Activated CD8-positive, alpha-beta T cell treated with anti-CD3 and anti-CD28 coated beads for 36 hours (primary cell): ENCODE data around the gene BLMH. TPM values are rescaled to one million over a fixed set of nuclear protein-coding genes. Genes with fewer than 3 reads are reported as not detected.

Experiments
- ATAC-seq: fragments of 200-7000 bp; cut with Tn5 transposase; one replicate; pipeline ENCODE4 v1.10.0; 2021; ENCODE audit warnings: mild to moderate bottlenecking, moderate library complexity
- CTCF ChIA-PET: fragments of 350-600 bp; sonication (Branson Sonifier 250); formaldehyde crosslinking; loops from one replicate; lab custom pipeline; 2021; ENCODE audit warnings: antibody characterized with exemption; lab: Charles Lee
- POLR2A ChIA-PET: fragments of 350-600 bp; sonication (Branson Sonifier 250); formaldehyde crosslinking; loops from one replicate; lab custom pipeline; 2021; ENCODE audit warnings: antibody characterized with exemption; lab: Charles Lee
- DNase-seq: peaks from one replicate; pipeline ENCODE4 v3.0.0-alpha.2; 2020
- H3K27ac Mint-ChIP-seq: one replicate; pipeline ENCODE4 v1.8.0; 2021; ENCODE audit warnings: mild to moderate bottlenecking, mixed read lengths
- H3K27me3 Mint-ChIP-seq: one replicate; pipeline ENCODE4 v1.8.0; 2021; ENCODE audit warnings: mixed read lengths
- H3K36me3 Mint-ChIP-seq: one replicate; pipeline ENCODE4 v1.8.0; 2021; ENCODE audit warnings: low read depth, mixed read lengths
- H3K4me1 Mint-ChIP-seq: one replicate; pipeline ENCODE4 v1.8.0; 2021; ENCODE audit warnings: low read depth, mixed read lengths
- H3K4me3 Mint-ChIP-seq: one replicate; pipeline ENCODE4 v1.8.0; 2021; ENCODE audit warnings: mild to moderate bottlenecking, moderate library complexity, mixed read lengths
- H3K9me3 Mint-ChIP-seq: one replicate; pipeline ENCODE4 v1.8.0; 2021; ENCODE audit warnings: mixed read lengths
- intact Hi-C: fragments of 100-400 bp; cut with micrococcal nuclease; formaldehyde crosslinking; loops from one replicate; pipeline ENCODE4 v1.10.0; 2022
- total RNA-seq, 2 experiments: library from RNA; stranded (reverse); gene quantifications; one replicate each; pipeline ENCODE4 v1.2.3, GENCODE V29; 2021
- TF ChIP-seq, protein P1 (sequence below): fragments of 200-600 bp; IDR thresholded peaks from one replicate; pipeline ENCODE4 v1.8.0; 2022; ENCODE audit warnings: antibody characterized with exemption, mild to moderate bottlenecking

Gene BLMH
- total RNA-seq, 2 experiments from 2014 or later = 75.9 to 78.6 TPM

DNA sequence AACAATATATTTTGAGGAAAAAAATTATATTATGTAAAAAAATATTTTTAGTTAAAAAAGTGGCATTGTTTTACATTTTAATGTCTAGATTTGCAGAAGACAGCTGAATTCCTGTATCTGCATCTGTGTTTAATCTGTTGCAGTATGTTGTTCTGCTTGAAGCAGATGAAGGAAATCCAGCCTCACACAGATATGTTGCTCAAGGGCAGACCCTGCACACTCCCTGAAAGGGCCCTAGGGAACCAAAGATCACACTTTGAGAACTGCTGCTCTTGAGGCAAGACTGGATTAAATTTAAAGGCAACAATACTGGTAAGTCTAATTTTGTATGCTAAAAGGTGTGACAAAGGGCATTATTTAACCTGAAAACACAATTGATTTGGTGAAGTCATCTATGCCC is 39.8 kb downstream of the BLMH start:
- Mint-ChIP-seq H3K27me3 (no peaks in the 10 kb centered on the region), H3K9me3 (no peaks in the 10 kb centered on the region), H3K27ac (no peak overlapping the region), H3K36me3 (peaks cover 54% of the 10 kb centered on the region), H3K4me3 (no peak overlapping the region), H3K4me1 (no peaks in the 10 kb centered on the region)
- DNase-seq (no peak), ATAC-seq (no peak)
- ChIA-PET CTCF (interaction anchor here (1.9 kb wide), 1 partner anchor 84 kb away, joined by 6 read pairs; no protein-coding TSS in a partner anchor), POLR2A (no interaction called here)
- TF ChIP-seq, protein P1, sequence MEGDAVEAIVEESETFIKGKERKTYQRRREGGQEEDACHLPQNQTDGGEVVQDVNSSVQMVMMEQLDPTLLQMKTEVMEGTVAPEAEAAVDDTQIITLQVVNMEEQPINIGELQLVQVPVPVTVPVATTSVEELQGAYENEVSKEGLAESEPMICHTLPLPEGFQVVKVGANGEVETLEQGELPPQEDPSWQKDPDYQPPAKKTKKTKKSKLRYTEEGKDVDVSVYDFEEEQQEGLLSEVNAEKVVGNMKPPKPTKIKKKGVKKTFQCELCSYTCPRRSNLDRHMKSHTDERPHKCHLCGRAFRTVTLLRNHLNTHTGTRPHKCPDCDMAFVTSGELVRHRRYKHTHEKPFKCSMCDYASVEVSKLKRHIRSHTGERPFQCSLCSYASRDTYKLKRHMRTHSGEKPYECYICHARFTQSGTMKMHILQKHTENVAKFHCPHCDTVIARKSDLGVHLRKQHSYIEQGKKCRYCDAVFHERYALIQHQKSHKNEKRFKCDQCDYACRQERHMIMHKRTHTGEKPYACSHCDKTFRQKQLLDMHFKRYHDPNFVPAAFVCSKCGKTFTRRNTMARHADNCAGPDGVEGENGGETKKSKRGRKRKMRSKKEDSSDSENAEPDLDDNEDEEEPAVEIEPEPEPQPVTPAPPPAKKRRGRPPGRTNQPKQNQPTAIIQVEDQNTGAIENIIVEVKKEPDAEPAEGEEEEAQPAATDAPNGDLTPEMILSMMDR = no peak
- intact Hi-C loops = no loop called here

DNA sequence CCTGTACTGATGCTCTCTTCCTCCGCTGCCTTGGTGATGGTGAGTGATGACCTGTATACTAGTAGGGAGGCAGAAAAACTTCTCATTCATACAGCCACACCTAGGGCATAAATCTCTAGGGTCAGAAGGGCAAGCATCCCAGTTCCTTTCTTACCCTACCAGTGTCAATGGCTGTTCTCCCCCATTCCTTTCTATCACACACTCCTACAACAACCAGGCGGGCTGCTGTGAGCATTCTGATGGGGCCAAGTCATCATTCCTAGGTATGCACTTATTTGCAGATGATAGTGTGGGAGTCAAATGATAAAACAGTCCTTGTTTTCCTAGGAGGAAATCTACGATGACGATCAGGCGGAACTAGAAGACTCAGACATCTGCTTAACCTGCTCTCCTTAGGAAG is 42.3 kb downstream of the BLMH start:
- H3K27ac Mint-ChIP-seq = no peak overlapping the region
- H3K9me3 Mint-ChIP-seq = no peaks in the 10 kb centered on the region
- peaks cover 51% of the 10 kb centered on the region for H3K36me3 Mint-ChIP-seq

DNA sequence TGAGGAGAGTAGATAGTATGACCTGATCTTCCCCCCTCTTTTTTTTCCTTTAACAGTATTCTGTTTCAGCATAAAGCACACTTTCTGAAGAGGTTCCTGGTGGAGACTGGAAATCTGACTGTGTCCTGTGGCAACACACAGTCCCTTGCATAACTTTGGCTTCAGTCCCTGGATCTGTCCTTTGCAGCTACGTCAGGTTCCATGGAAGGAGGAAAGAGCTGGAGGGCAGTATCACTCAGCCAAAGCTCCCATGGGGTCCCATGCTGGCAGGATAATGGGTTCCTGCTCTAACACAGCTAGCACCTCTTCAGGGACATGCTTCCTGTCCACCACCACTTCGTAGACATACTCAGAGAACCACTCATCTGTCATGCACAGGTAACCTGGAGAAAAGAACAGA is 43.0 kb downstream of the BLMH start:
- Mint-ChIP-seq H3K4me3 (no peak overlapping the region), H3K9me3 (no peaks in the 10 kb centered on the region), H3K27me3 (no peaks in the 10 kb centered on the region), H3K36me3 (peaks cover 51% of the 10 kb centered on the region), H3K27ac (no peak overlapping the region), H3K4me1 (no peaks in the 10 kb centered on the region)
- POLR2A ChIA-PET = no interaction called here
- intact Hi-C loops = no loop called here
- TF ChIP-seq, protein P1 = no peak
- CTCF ChIA-PET = no interaction called here
- ATAC-seq (no peak), DNase-seq (no peak)

More for the DNA sequence above, 42.3 kb downstream of the BLMH start:
- ChIA-PET POLR2A (no interaction called here), CTCF (interaction anchor here (1.8 kb wide), 1 partner anchor 13 kb away, joined by 4 read pairs; no protein-coding TSS in a partner anchor)
- TF ChIP-seq, protein P1 = no peak
- H3K4me3 Mint-ChIP-seq = no peak overlapping the region
- H3K27me3 Mint-ChIP-seq = no peaks in the 10 kb centered on the region
- no peaks in the 10 kb centered on the region for H3K4me1 Mint-ChIP-seq
- intact Hi-C loops = no loop called here
- DNase-seq (no peak), ATAC-seq (no peak)

DNA sequence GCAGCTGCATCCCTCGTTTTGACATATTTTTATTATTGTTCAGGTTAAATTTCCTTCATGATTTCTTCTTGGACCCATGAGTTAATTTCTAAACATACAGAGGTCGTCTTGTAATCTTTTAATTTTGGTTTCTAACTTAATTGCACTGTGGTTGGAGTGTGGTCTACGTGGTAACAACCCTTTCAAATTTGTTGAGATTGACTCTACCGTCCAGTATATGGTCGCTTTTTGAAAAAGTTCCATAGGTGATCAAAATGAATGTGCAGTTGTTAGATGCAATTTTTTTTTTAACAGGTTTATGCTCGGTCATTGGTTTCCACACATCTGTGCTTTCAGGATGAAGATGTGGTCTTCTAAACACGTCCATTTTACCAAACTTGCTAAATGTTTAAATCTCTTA is 45.3 kb downstream of the BLMH start:
- Mint-ChIP-seq H3K4me1 (no peaks in the 10 kb centered on the region), H3K4me3 (no peak overlapping the region), H3K27me3 (no peaks in the 10 kb centered on the region), H3K36me3 (peaks cover 39% of the 10 kb centered on the region), H3K27ac (no peak overlapping the region), H3K9me3 (no peaks in the 10 kb centered on the region)
- no peak for DNase-seq
- no peak for ATAC-seq
- POLR2A ChIA-PET = no interaction called here
- intact Hi-C loops = no loop called here
- CTCF ChIA-PET = interaction anchor here (1.6 kb wide), 1 partner anchor 90 kb away, joined by 4 read pairs; no protein-coding TSS in a partner anchor
- TF ChIP-seq, protein P1 = no peak

DNA sequence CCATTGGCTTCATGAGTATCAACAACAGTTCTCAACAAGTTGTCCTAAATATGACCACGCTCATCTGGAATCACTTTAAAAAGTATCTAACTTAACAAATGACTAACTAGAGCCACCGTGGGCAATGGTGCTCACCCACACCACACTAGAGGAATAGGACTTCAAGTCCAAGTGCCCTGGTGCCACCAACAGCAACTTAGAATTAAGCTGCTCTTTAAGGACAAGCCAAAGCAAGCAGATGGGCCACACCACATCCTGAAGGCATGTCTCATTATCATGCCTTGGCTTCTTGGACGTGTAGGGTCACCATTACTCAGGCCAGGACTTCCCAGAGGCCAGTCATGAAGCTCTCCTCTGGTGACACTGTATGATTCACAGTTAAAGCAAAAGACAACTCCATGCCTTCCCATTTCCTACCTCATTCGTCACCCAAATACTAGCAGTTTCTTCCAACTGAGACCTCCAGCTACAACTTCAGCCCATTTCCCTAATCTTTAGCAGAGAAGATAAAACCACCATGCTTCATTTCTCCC is 46.8 kb downstream of the BLMH start:
- H3K27me3 Mint-ChIP-seq = no peaks in the 10 kb centered on the region
- ATAC-seq = no peak
- intact Hi-C loops = no loop called here
- TF ChIP-seq, protein P1 = no peak
- ChIA-PET CTCF (interaction anchor here (1.0 to 1.8 kb wide), 4 partner anchors 8 to 92 kb away, joined by 3 to 5 read pairs (median 4); no protein-coding TSS in a partner anchor), POLR2A (no interaction called here)
- no peaks in the 10 kb centered on the region for H3K9me3 Mint-ChIP-seq
- no peak for DNase-seq
- no peak overlapping the region for H3K4me3 Mint-ChIP-seq
- no peaks in the 10 kb centered on the region for H3K4me1 Mint-ChIP-seq
- H3K36me3 Mint-ChIP-seq = peaks cover 25% of the 10 kb centered on the region
- no peak overlapping the region for H3K27ac Mint-ChIP-seq
